T-cell (primary cell): ENCODE results near the gene HCCS. TPM values are rescaled to one million over a fixed set of nuclear protein-coding genes. Genes with fewer than 3 reads are reported as not detected.
"Not testable (repeated sequence)": the region's sequence is repeated elsewhere in the genome, so short reads cannot be mapped to it uniquely, and the experiment has no call there.

ENCODE experiments used
- ATAC-seq, 4 experiments: fragments of 200-7000 bp in 3 of 4; fragments of 150-1000 bp in 1 of 4; cut with Tn5 transposase; replicated peaks in 1 of 4; 1 replicate in 3 of 4; 2 replicates in 1 of 4; pipeline ENCODE4 v1.10.0; 2021; ENCODE audit warnings: moderate library complexity in 3 of 4, mild to moderate bottlenecking in 2 of 4, moderate number of reproducible peaks in 1 of 4
- CTCF ChIA-PET, 2 donors: fragments of 300-600 bp; sonication (Branson Sonifier 250); formaldehyde crosslinking; loops; one replicate each; lab custom pipeline; 2022; ENCODE audit warnings: antibody characterized with exemption in 2 of 2; lab: Charles Lee
- POLR2A ChIA-PET, 2 donors: fragments of 300-600 bp; sonication (Branson Sonifier 250); formaldehyde crosslinking; loops; one replicate each; lab custom pipeline; 2022; ENCODE audit warnings: antibody characterized with exemption in 2 of 2; lab: Charles Lee
- DNase-seq, 35 experiments: peaks; one replicate each; pipeline versions ENCODE4 v3.0.0 to v3.0.0-alpha.2; 2013 to 2023
- H3K27ac ChIP-seq: one replicate; pipeline ENCODE4 v1.5.1; 2013; ENCODE audit warnings: low read length
- H3K27me3 ChIP-seq, 2 experiments: replicated peaks in 1 of 2; 1 replicate in 1 of 2; 2 replicates in 1 of 2; pipeline versions ENCODE4 v1.6.1 to v1.7.0; 2013; ENCODE audit warnings: low read length in 1 of 2, mixed read lengths in 1 of 2; ENCODE audit not compliant: control insufficient read depth in 2 of 2, insufficient read depth in 2 of 2; ENCODE audit errors: extremely low read depth in 1 of 2
- H3K36me3 ChIP-seq, 2 donors: 1 replicate in 1 of 2; 2 replicates in 1 of 2; pipeline versions ENCODE4 v1.6.1 to v1.7.0; 2013; ENCODE audit warnings: low read length in 1 of 2; ENCODE audit not compliant: control insufficient read depth in 2 of 2, insufficient read depth in 1 of 2; ENCODE audit errors: extremely low read depth in 1 of 2
- H3K4me1 ChIP-seq, 2 experiments: 1 replicate in 1 of 2; 2 replicates in 1 of 2; pipeline versions ENCODE4 v1.6.1 to v1.7.0; 2013; ENCODE audit warnings: low read length in 2 of 2, mixed read lengths in 1 of 2; ENCODE audit not compliant: insufficient read depth in 2 of 2, control insufficient read depth in 1 of 2; ENCODE audit errors: extremely low read depth in 1 of 2
- H3K4me3 ChIP-seq, 2 donors: 1 replicate in 1 of 2; 2 replicates in 1 of 2; pipeline versions ENCODE4 v1.5.1 to v1.7.0; 2013; ENCODE audit warnings: mild to moderate bottlenecking in 2 of 2, low read length in 1 of 2, moderate library complexity in 1 of 2; ENCODE audit not compliant: control insufficient read depth in 1 of 2; ENCODE audit errors: extremely low read depth in 1 of 2
- H3K9me3 ChIP-seq: 2 replicates; pipeline ENCODE4 v1.7.0; 2013
- H3K27ac Mint-ChIP-seq, 2 donors: one replicate each; pipeline ENCODE4 v1.8.0; 2020 to 2021; ENCODE audit warnings: mild to moderate bottlenecking in 2 of 2, mixed read lengths in 2 of 2
- H3K27me3 Mint-ChIP-seq, 2 donors: one replicate each; pipeline ENCODE4 v1.8.0; 2021 to 2022; ENCODE audit warnings: mixed read lengths in 2 of 2
- H3K36me3 Mint-ChIP-seq: one replicate; pipeline ENCODE4 v1.8.0; 2021; ENCODE audit warnings: mixed read lengths
- H3K4me1 Mint-ChIP-seq, 3 donors: one replicate each; pipeline ENCODE4 v1.8.0; 2020 to 2022; ENCODE audit warnings: mixed read lengths in 3 of 3, mild to moderate bottlenecking in 1 of 3
- H3K4me3 Mint-ChIP-seq, 3 donors: one replicate each; pipeline ENCODE4 v1.8.0; 2020 to 2022; ENCODE audit warnings: mild to moderate bottlenecking in 3 of 3, mixed read lengths in 3 of 3, moderate library complexity in 3 of 3
- H3K9me3 Mint-ChIP-seq, 3 donors: one replicate each; pipeline ENCODE4 v1.8.0; 2020 to 2022; ENCODE audit warnings: mixed read lengths in 3 of 3
- WGBS: methylation state at CpG from one replicate; pipeline ENCODE4 v1.1.5; 2013; ENCODE audit warnings: missing lambda C conversion rate; ENCODE audit not compliant: insufficient coverage; 5-methylcytosine and 5-hydroxymethylcytosine counted together
- total RNA-seq, 35 experiments: library from RNA in 6 of 35; stranded (reverse) in 6 of 35; fragments of 120-200 nt in 1 of 35; gene quantifications; one replicate each; pipeline versions ENCODE4 v1.2.1 to v1.2.4 and lab custom pipeline; 2013 to 2026

The HCCS gene
- total RNA-seq, 5 donors from 2014 or later (not counting 1 experiment from before 2014, with no cell fraction given): 7.1 to 17.0 (median 15.3) TPM

DNA sequence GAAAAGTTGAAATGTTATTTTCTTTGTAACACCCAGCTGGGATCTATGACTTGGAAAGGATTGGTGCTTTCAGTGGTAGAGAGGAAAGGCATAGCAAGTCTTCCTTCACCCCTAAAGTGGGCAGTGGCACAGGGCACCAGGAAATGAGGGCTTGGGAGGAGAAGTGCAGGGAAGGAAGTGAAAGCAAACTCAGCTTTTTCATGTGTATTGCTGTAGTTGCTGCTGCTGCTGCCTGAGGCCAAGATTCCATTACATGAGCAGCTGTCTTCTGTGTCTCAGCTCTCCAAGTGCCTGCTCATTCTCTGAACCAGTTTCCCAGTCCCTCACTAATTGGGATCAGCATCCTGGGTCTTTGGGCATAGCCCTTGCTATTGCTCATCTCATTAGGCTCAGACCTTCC, 2.6 kb downstream of the HCCS start:
- Histone ChIP-seq H3K4me3 (no peak overlapping the region), H3K4me1 (peaks cover 0 to 13% of the 10 kb centered on the region in 2 experiments), H3K36me3 (peaks cover 0 to 45% of the 10 kb centered on the region in 2 donors), H3K27me3 (no peaks in the 10 kb centered on the region), H3K27ac (no peak overlapping the region), H3K9me3 (no peaks in the 10 kb centered on the region)
- H3K9me3 Mint-ChIP-seq: no peaks in the 10 kb centered on the region
- H3K36me3 Mint-ChIP-seq: peaks cover 27% of the 10 kb centered on the region
- H3K4me1 Mint-ChIP-seq: peaks cover 20 to 31% (median 21%) of the 10 kb centered on the region in 3 donors
- no peak for DNase-seq
- ChIA-PET CTCF (no interaction called here), POLR2A (no interaction called here)
- peak overlapping the region in 1 of 2 donors; percentile 48 for H3K27ac Mint-ChIP-seq
- ATAC-seq: no peak
- H3K4me3 Mint-ChIP-seq: no peak overlapping the region
- no peaks in the 10 kb centered on the region for H3K27me3 Mint-ChIP-seq

DNA sequence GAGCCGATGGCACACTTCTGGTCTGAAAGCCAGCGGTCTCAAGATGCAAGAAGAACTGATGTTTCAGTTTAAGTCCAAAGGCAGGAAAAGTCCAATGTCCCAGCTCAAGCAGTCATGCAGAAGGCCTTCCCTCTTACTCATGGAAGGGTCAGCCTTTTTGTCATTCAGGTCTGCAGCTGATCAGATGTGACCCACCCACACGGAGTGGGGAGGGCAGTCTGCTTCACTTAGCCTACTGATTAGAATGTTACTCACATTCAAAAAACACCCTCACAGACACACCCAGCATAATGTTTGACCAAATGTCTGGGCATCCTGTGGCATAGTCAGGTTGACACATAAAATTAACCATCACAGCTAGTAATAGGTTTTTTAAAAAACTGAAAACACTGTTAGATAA, 6.6 kb downstream of the HCCS start:
- Histone ChIP-seq H3K36me3 (peaks cover 0 to 73% of the 10 kb centered on the region in 2 donors), H3K27ac (no peak overlapping the region), H3K27me3 (no peaks in the 10 kb centered on the region), H3K9me3 (no peaks in the 10 kb centered on the region), H3K4me3 (no peak overlapping the region), H3K4me1 (no peaks in the 10 kb centered on the region)
- CTCF ChIA-PET: no interaction called here
- ATAC-seq (no peak), DNase-seq (no peak)
- Mint-ChIP-seq H3K27ac (no peak overlapping the region), H3K27me3 (peaks cover 0 to 3% of the 10 kb centered on the region in 2 donors), H3K36me3 (peaks cover 37% of the 10 kb centered on the region), H3K9me3 (no peaks in the 10 kb centered on the region), H3K4me3 (no peak overlapping the region), H3K4me1 (peaks cover 7 to 16% (median 8%) of the 10 kb centered on the region in 3 donors)
- no CpG with 5 or more reads among the region's 3 CpGs for WGBS
- POLR2A ChIA-PET: no interaction called here

DNA sequence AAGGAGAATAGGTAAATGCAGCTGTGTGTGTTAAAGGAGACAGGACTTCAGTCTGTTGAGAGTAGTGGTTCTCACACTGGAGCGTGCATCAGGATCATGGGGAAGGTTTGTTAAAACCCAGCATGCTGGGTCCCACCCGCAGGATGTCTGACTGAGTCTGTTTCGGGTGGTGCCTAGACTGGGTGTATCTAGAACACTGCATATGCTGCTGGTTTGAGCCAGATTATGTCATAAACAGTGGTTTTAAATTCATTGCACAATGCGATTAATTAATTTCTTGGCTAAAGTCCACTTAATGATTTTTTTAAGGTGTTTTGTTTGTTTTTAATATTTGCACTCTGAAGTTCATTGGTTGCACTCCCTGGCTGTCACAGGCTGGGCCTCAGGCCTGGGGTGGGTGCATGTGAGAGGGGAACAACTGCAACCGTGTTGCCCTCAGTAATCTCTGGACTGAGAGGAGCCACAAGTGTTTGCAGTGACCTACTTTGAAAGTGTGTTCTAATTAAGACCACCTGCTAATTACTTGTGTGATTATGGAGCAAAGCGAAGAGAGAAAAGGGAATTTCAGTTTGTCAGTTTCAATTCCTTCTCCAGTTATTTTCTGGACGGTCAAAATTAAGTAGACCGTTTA, 8.3 kb downstream of the HCCS start:
- no peak overlapping the region for H3K27ac ChIP-seq
- no CpG with 5 or more reads among the region's 8 CpGs for WGBS
- H3K36me3 ChIP-seq: peaks cover 0 to 68% of the 10 kb centered on the region in 2 donors
- no peak overlapping the region for H3K27ac Mint-ChIP-seq
- CTCF ChIA-PET: no interaction called here
- no peak overlapping the region for H3K4me3 Mint-ChIP-seq
- H3K27me3 ChIP-seq: no peaks in the 10 kb centered on the region
- H3K9me3 ChIP-seq: no peaks in the 10 kb centered on the region
- H3K4me3 ChIP-seq: no peak overlapping the region
- H3K27me3 Mint-ChIP-seq: peaks cover 0 to 3% of the 10 kb centered on the region in 2 donors
- H3K9me3 Mint-ChIP-seq: no peaks in the 10 kb centered on the region
- peaks cover 37% of the 10 kb centered on the region for H3K36me3 Mint-ChIP-seq
- H3K4me1 Mint-ChIP-seq: no peaks in the 10 kb centered on the region
- no peak for ATAC-seq
- DNase-seq: no peak
- H3K4me1 ChIP-seq: no peaks in the 10 kb centered on the region
- POLR2A ChIA-PET: no interaction called here

DNA sequence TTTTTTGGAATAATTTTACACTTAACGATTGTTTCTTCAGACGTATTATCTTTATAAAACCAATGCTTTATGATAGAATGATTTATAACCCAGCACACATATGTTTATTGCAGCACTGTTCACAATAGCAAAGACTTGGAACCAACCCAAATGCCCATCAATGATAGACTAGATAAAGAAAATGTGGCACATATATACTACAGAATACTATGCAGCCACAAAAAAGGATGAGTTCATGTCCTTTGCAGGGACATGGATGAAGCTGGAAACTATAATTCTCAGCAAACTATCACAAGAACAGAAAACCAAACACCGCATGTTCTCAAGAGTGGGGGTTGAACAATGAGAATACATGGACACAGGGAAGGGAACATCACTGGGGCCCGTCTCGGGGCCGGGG, 12.0 kb downstream of the HCCS start:
- H3K36me3 ChIP-seq: peaks cover 0 to 35% of the 10 kb centered on the region in 2 donors

DNA sequence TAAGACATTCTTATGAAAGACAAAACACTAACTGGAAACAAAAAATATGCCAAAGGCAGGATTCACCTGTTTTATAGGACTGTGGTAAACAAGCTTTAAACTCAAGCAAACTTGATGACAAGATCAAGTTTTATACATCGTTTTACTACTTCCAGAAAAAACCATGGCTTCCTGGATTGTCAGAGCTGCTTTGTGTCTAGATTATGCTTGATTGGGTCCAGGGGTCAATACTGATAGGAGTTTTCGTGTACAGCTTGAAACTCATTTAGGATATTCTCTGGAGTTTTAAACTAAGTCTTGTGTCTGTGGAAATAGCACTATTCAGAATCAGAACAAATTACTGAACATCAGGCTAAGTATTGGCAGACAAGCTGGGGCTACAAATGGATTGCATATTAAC, 13.0 kb downstream of the HCCS start:
- no peak overlapping the region for H3K4me3 Mint-ChIP-seq

More for the DNA sequence above, 12.0 kb downstream of the HCCS start:
- POLR2A ChIA-PET, H3K4me3 Mint-ChIP-seq, ATAC-seq, H3K27ac ChIP-seq, H3K27me3 ChIP-seq, H3K9me3 ChIP-seq, H3K4me3 ChIP-seq, H3K9me3 Mint-ChIP-seq, H3K4me1 ChIP-seq, DNase-seq, H3K27ac Mint-ChIP-seq, H3K27me3 Mint-ChIP-seq, H3K4me1 Mint-ChIP-seq: not testable (repeated sequence)
- peaks cover 14% of the 10 kb centered on the region for H3K36me3 Mint-ChIP-seq
- no CpG with 5 or more reads among the region's 6 CpGs for WGBS
- CTCF ChIA-PET: interaction anchor here in 1 of 2 donors (0.6 kb wide), 1 partner anchor 677 kb away, joined by 5 read pairs; no protein-coding TSS in a partner anchor

DNA sequence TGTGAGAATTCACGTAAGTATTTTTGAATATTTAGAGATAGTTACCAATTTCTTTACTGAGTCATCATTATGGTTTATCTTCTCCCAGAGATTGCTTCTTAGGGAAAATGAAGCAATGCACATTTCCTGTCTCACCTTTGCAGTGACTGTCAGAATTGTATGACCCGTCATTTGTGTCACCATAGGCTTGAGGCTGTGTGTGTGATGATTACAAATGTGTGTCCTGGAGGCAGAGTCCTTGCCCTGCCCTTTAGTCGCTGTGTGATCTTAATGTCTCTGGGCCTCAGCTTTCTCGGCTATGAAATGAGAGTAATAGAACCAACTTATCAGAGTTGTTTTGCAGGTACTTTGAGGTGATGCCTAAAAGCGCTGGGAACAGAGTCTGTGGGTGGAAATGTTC, 13.9 kb downstream of the HCCS start:
- WGBS: 100% methylated on average over 1 of the region's 5 CpGs
- no peak overlapping the region for H3K4me3 ChIP-seq
- POLR2A ChIA-PET: no interaction called here
- DNase-seq: no peak
- no peaks in the 10 kb centered on the region for H3K4me1 Mint-ChIP-seq
- no peak for ATAC-seq
- H3K27ac Mint-ChIP-seq: no peak overlapping the region
- no peaks in the 10 kb centered on the region for H3K27me3 ChIP-seq
- no peak overlapping the region for H3K27ac ChIP-seq
- peaks cover 0 to 4% (median 0%) of the 10 kb centered on the region in 3 donors for H3K9me3 Mint-ChIP-seq
- peaks cover 0 to 17% of the 10 kb centered on the region in 2 donors for H3K36me3 ChIP-seq
- no peak overlapping the region for H3K4me3 Mint-ChIP-seq
- H3K36me3 Mint-ChIP-seq: peaks cover 13% of the 10 kb centered on the region
- CTCF ChIA-PET: interaction anchor here in 1 of 2 donors (1.2 kb wide), 1 partner anchor 18 kb away, joined by 4 read pairs; no protein-coding TSS in a partner anchor
- H3K4me1 ChIP-seq: no peaks in the 10 kb centered on the region
- H3K27me3 Mint-ChIP-seq: peaks cover 0 to 3% of the 10 kb centered on the region in 2 donors
- H3K9me3 ChIP-seq: no peaks in the 10 kb centered on the region

More for the DNA sequence above, 13.0 kb downstream of the HCCS start:
- H3K9me3 Mint-ChIP-seq: peaks cover 0 to 4% (median 0%) of the 10 kb centered on the region in 3 donors
- peaks cover 13% of the 10 kb centered on the region for H3K36me3 Mint-ChIP-seq
- Histone ChIP-seq H3K4me1 (no peaks in the 10 kb centered on the region), H3K27me3 (no peaks in the 10 kb centered on the region), H3K4me3 (no peak overlapping the region), H3K36me3 (peaks cover 0 to 25% of the 10 kb centered on the region in 2 donors), H3K9me3 (no peaks in the 10 kb centered on the region), H3K27ac (no peak overlapping the region)
- H3K4me1 Mint-ChIP-seq: no peaks in the 10 kb centered on the region
- POLR2A ChIA-PET: no interaction called here
- H3K27me3 Mint-ChIP-seq: peaks cover 0 to 4% of the 10 kb centered on the region in 2 donors
- no peak overlapping the region for H3K27ac Mint-ChIP-seq
- no CpG with 5 or more reads among the region's 2 CpGs for WGBS
- DNase-seq (no peak), ATAC-seq (no peak)
- CTCF ChIA-PET: interaction anchor here in 1 of 2 donors (0.7 kb wide), 1 partner anchor 1127 kb away, joined by 5 read pairs; no protein-coding TSS in a partner anchor
